Limb (tissue), 2 donors: ENCODE measurements around the gene MVB12B.

Experiments
- DNase-seq, 2 donors: peaks; one replicate each; pipeline ENCODE4 v3.0.0-alpha.2; 2016; ENCODE audit errors: extremely low spot score in 2 of 2

MVB12B gene

GRCh38 chr9:126403397-126403796, 76.8 kb downstream of the MVB12B start:
- DNase-seq, result no peak

- DNase-seq, result no peak
Observed at GRCh38 chr9:126404459-126404858, 77.8 kb downstream of the MVB12B start.

GRCh38 chr9:126406075-126406667, 79.5 kb downstream of the MVB12B start:
- DNase-seq, result no peak

GRCh38 chr9:126407114-126407870, 80.7 kb downstream of the MVB12B start:
- no peak for DNase-seq

GRCh38 chr9:126408004-126408403, 81.4 kb downstream of the MVB12B start:
- DNase-seq, result no peak

GRCh38 chr9:126410229-126410628, 83.6 kb downstream of the MVB12B start:
- DNase-seq, result no peak

- DNase-seq, result no peak
Observed at GRCh38 chr9:126411225-126411947, 84.8 kb downstream of the MVB12B start.

GRCh38 chr9:126411948-126412284, 85.3 kb downstream of the MVB12B start:
- no peak for DNase-seq

- no peak for DNase-seq
Observed at GRCh38 chr9:126412905-126413304, 86.3 kb downstream of the MVB12B start.

GRCh38 chr9:126413391-126414068, 86.9 kb downstream of the MVB12B start:
- no peak for DNase-seq

- no peak for DNase-seq
Observed at GRCh38 chr9:126415741-126416370, 89.2 kb downstream of the MVB12B start.

- no peak for DNase-seq
Observed at GRCh38 chr9:126417043-126417442, 90.4 kb downstream of the MVB12B start.

GRCh38 chr9:126417684-126418083, 91.1 kb downstream of the MVB12B start:
- DNase-seq, result no peak

GRCh38 chr9:126418608-126419007, 92.0 kb downstream of the MVB12B start:
- DNase-seq, result no peak

GRCh38 chr9:126419475-126419874, 92.8 kb downstream of the MVB12B start:
- no peak for DNase-seq

GRCh38 chr9:126420135-126420534, 93.5 kb downstream of the MVB12B start:
- no peak for DNase-seq

GRCh38 chr9:126420643-126421564, 94.3 kb downstream of the MVB12B start:
- DNase-seq, result no peak

GRCh38 chr9:126421567-126422428, 95.2 kb downstream of the MVB12B start:
- peak in 1 of 2 donors; percentile 32 for DNase-seq

- DNase-seq, result peak; percentile 17 to 43
Observed at GRCh38 chr9:126423142-126423915, 96.7 kb downstream of the MVB12B start.
